ENCODE data around the gene CACNB4. TPM values are rescaled to one million over a fixed set of nuclear protein-coding genes. Genes with fewer than 3 reads are reported as not detected.
A peak's percentile ranks its signal among the peaks of the same experiment; 100 is the strongest.

CACNB4 gene
- total and polyA plus RNA-seq, 9 of the 15 experiments (the other 6 are each of a cell fraction or from before 2014, with no cell fraction given), result 0.01 to 0.20 (median 0.04) TPM; not detected in 1

GRCh38 chr2:151907286-151908203 is 191.3 kb downstream of the CACNB4 start (continued):
- TF ChIP-seq ZNF407 (IDR thresholded peaks at IDR 0.05; ENCODE audit: low read depth) (no peak), MBD2 (IDR thresholded peaks at IDR 0.05; ENCODE audit: borderline replicate concordance, low read depth) (no peak), ELF2 (CRISPR knock-in tag; IDR thresholded peaks at IDR 0.05) (peak; percentile 44; the same call in 1 of the 2 replicates), MEF2D (tag; conservative IDR thresholded peaks at IDR 0.05; ENCODE audit: low read depth) (no peak), ZNF696 (CRISPR knock-in tag; conservative IDR thresholded peaks at IDR 0.05) (no peak), FOXP4 (CRISPR knock-in tag; IDR thresholded peaks at IDR 0.05; ENCODE audit: borderline replicate concordance) (no peak), ZNF436 (CRISPR knock-in tag; IDR thresholded peaks at IDR 0.05) (no peak), AFF4 (CRISPR knock-in tag; IDR thresholded peaks at IDR 0.05) (no peak), ZNF766 (CRISPR knock-in tag; conservative IDR thresholded peaks at IDR 0.05) (peak; percentile 31; the same call in 1 of the 2 replicates), OTX1 (CRISPR knock-in tag; IDR thresholded peaks at IDR 0.05) (no peak)

Data from K562 (cell line).